GM19239 (cell line): ENCODE measurements around the gene EEF1A2.

Experiments used
- DNase-seq: peaks from one replicate; pipeline ENCODE4 v3.0.0; 2011; ENCODE audit warnings: low spot score; ENCODE audit not compliant: insufficient read length
- FAIRE-seq: peaks from 2 replicates; lab custom pipeline; 2011; peaks lifted over from hg19 to GRCh38; lab: Jason Lieb, UNC

Gene EEF1A2

DNA sequence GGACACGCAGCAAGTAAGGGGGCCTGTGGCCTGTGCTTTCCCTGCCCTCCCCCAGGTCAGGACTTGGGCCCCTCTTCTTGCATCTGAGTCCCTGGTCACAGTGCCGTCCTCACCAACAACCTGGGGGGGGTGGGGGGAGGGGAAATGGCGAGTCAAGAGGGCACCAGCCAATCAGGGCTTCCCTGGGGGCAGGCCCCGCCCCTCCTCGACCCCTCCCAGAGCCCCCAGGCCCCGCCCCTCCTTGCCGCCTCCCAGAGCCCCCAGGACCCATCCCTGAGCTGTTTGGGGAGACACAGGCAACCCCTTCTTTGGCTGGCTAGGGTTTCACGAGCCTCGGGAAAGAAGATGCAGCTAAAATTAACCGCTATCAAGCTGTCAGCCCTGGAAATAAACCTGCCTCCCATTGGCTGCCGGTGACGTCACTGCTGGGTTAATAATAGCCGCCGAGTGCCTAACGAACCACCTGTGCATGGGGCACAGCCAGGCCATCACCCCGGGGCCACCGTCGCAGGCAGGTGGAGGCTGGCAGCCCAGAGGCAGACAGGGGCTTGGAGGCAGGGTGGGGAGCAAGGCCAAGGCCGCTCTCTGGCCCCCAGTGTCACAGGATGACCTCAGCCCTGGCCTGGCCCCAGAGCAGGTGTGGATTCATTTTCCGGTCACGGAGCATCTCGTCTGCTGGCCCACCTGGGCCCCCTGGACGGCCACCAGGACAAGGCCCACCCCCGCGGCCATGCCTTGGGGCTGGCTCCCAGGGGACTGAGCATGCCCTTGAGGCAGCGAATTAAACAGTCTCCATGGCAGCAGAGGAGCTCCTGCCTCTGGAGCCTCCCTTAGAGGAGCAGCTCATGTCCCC, 3.2 kb upstream of the EEF1A2 start:
- DNase-seq (no peak), FAIRE-seq (no peak)

DNA sequence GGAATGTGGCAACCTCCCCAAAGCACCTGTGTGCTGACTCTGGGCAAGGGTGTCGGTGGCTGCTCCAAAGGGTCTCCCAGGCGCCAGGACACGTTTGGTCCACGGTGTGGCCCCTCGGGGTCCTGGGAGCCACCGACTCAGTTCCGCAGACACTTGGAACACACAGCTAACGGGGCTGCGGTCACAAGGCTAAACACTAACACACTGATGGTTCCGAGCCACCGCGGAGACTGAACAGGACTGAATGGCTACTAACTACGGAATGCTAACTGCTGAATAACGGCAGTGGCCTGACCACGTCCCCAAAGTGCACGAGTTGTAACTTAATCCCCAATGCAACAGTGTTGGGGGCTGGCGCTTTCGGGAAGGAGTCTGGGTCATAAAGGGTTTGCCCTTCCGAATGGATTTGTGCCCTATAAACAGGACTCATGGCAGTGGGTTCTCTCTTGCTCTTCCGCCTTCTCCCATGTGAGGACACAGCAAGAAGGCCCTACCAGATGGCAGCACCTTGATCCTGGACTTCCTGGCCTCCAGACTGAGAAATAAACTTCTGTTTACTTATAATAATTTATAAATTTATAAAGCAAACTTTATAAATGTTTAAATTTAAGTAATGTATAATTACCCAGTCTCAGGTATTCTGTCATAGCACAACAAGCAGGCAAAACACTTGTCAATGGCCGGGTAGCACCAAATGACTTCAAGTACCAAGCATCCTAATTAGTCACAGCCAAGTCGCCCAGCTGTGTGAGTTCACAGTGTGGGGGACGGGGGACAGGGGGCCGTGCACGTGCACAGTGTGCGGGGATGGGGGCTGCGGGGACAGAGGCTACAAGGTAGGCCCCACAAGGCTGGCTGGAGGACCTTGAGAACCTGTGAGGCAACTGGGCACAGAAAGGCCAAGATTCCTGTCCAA, 2.3 kb upstream of the EEF1A2 start:
- FAIRE-seq = no peak
- DNase-seq = no peak

DNA sequence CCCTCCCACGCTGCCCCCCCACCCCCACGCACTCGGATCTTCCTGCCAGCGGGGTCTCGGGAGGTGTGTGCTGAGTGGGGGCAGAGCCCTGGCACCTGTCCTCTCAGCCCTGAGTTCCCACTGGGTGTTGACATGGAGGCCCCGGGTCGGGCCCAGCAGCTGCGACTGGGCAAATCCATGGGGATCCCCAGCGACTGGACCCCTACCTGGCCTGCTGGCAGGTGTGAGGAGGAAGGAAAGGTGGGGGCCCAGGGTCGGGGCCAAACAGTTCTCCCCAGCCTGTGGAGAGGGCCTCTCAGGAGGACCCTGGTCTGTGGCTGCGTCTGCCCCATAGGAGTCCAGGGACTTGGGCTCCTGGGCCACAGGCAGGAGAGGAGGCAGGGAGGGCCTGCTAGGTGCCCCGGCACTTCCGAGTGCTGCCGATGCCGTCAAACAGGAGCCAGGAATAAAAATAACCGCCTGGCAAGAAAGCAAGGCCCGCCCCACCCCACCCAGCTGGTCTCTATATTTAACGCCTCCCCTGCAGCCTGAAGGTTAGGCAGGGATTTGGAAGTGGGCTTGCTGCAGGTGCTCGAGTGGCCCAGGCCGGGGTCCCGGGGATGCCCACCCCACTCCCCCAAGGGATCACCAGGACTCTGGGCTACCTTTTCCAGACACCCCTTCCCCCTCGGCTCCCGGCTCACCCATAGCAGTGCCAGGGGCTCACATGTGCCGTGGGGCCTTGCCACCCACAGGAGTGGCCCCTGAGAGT, 1.4 kb upstream of the EEF1A2 start:
- DNase-seq = no peak
- no peak for FAIRE-seq

DNA sequence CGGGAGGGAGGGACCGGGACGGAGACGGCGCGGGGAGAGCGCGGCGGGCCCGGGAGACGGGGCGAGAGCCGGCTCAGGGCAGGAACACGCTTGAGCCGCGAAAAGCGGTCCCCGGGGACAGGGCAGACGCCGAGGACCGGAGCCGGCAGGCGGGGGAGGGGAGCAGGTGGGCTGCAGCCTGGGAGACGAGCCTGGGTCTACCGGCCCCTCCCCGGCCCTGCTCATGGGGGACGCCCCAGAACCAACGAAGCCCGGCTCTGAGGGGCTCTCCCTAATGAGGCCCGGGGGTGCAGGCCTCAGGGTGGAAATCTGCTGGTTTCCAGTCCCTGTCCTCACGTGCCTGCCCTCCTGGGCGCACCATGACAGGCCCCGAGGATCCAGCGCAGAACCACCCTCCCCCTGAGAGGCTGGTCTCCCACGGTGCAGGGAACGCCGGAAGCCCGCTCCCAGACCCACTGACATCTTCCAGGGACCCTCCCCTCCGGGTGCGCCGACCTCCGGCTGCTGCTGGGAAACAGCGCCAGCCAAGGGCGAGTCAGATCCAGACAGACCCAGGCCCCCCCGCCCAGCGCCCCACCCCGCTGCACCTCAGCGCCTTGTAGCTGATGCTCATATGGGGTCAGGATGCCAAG, 571 bp upstream of the EEF1A2 start:
- FAIRE-seq = no peak

DNA sequence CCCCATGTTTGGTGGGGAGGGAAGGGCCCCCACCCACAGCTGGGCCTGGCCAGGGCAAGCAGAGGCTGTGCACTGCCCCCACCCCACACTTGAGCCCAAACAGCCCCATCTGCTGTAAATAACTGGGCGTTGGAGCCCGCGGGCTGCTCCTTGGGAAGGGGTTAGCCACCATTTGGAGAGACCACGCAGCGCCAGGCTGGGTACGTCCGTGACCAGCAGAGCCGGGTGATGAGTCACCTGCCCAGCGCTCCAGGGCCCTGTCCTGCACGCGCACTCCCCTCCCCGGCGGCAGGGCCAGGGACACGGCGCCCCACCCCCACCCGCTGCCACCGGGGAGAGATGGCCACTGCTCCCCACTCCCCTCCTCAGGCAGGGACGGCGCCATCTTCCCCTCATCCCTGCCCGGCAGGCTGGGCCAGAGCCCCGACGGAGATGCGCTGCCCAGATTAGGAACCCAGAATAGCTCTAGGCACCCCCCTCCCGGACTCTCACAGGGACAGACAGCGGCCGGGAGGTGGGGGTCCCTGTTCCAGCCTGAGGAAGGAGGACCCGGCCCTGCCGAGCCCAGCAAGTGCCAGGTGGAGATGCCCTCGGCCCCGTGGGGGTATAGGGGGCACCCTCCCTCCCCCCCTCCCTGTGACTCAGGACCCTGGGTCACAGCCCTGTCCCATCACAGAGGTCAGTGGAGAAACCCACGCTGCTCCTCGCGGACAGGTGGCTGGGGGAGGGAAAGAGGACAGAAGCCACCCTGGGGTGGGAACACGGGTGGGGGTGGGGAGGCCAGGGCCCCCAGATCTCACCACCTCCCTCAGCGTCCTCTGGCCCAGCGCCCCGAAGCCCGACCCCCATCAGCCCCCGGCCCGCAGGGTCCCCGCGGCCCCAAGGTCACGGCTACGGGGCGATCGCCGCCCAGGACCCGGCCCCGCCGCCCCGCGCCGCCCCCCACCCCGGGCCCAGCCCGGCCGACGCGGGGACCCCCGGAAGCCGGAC, 642 bp downstream of the EEF1A2 start:
- no peak for DNase-seq
- no peak for FAIRE-seq

More for the DNA sequence above, 571 bp upstream of the EEF1A2 start:
- no peak for DNase-seq

DNA sequence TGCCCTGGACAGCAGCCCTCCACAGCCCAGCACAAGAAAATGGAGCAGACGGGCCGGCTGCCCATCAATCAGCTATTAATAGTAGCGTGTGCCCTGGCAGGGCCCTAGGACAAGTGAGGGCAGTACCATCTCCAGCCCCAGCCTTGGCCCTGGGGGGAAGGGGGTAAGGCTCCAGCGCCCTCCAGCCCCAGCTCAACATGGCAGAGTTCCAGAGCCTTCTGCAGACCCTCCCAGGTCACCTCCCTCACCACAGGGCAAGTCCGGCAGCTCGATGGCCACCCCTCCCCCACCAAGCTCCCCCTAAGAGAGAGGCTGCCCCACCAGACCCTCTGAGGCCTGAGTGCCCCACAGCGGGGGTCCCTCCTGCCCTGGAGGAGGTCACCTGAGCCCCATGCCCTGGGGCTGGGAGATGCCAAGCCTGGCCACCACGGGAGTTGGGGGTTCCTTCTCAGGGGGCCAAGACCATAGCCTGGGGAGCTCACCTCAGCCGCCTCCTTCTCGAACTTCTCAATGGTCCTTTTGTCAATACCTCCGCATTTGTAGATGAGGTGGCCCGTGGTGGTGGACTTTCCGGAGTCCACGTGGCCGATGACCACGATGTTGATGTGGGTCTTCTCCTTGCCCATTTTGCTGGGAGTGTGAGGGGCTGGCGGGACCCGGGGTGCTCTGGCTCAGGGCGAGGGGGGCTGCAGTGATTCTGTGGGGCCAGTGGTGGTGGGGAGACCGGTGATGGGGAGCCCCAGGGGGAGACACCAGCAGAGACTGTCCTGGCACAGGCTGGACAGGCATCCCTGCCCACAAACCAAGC, 1.5 kb downstream of the EEF1A2 start:
- DNase-seq = no peak
- no peak for FAIRE-seq

DNA sequence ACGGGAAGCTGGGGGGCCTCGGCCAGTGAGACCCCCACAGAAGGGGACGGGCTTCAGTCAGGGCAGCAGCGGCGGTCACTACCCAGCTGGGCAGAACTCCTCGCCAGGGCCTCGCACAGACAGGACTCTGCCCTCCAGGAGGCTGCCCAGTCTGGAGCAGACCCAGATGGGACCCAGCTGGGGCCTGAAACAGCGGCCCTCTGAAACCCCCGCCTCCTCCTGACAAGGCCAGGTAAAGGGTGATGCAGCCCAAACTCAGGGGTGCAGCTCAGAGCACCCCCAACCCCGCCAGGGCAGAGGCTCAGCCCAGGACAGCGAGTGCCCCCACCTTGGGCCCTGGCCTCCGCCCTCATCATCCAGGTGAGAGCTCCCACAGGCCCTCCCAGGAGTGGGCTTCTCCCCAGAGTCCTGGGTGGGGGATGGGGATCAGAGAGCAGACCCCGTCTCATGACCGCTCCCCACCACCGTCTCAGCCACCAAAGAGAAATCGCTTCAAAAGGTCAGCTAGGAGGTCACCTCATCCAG, 2.2 kb downstream of the EEF1A2 start:
- DNase-seq = no peak
- FAIRE-seq = no peak

DNA sequence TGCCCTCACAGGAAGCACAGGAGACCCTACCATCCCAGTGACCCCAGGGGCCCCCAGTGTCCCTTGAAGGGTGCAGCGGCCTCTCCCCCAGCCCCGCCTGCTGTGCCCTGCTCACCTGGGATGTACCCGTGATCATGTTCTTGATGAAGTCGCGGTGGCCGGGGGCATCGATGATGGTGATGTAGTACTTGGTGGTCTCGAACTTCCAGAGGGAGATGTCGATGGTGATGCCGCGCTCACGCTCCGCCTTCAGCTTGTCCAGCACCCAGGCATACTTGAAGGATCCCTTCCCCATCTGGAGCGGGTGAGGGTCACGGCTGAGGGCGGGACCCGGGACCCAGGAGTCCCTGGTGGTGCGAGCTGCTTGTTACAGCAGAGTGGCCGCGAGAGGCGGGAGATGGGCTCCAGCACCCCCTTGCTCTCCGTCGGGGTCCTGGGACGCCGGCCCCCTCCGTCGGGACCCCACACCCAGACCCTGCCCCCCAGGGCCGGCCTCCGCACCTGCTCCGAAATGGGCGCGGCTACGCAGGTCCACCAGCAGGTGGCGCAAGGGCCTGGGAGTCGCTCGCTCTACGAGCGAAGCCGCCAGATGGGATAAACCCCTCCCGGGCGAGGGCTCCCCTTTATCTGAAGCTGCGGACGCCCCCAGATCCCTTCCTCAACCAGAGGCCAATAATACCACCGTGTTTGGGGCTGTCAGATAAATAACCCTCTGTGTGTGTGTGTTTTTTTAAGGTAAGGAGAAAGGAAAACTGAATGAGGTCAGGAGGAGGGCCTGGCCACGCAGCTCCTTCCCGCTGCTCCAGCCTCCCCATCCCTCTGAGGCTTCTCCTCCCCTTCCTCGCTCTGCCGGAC, 2.9 kb downstream of the EEF1A2 start:
- DNase-seq = peak; percentile 97
- peak; percentile 51 for FAIRE-seq

DNA sequence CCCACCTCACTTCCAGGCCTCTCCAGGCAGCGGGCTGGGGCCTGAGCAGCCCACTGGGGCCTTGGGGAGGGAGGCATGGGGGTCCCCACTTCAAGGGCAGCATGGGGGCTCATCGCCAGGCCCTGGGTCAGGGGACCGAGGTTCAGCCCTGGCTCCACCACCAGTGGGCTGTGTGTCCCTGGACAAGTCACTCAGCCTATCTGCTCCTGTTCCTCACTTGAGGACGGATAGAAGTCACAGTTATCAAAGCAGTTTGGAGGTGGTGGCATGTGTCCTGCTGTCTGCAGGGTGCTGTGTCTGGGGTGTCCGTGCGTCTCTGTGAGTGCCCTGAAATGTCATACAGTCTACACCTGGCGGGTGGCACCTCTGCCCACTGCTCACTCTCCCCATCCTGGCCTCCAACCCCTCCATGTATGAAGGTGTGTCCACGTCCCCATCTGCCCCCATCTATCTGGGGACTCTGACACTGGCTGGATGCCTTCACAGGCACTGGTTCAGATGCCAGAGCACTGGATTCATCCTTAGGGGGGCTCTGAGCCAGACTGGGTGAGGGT, 3.6 kb downstream of the EEF1A2 start:
- DNase-seq (no peak), FAIRE-seq (no peak)

DNA sequence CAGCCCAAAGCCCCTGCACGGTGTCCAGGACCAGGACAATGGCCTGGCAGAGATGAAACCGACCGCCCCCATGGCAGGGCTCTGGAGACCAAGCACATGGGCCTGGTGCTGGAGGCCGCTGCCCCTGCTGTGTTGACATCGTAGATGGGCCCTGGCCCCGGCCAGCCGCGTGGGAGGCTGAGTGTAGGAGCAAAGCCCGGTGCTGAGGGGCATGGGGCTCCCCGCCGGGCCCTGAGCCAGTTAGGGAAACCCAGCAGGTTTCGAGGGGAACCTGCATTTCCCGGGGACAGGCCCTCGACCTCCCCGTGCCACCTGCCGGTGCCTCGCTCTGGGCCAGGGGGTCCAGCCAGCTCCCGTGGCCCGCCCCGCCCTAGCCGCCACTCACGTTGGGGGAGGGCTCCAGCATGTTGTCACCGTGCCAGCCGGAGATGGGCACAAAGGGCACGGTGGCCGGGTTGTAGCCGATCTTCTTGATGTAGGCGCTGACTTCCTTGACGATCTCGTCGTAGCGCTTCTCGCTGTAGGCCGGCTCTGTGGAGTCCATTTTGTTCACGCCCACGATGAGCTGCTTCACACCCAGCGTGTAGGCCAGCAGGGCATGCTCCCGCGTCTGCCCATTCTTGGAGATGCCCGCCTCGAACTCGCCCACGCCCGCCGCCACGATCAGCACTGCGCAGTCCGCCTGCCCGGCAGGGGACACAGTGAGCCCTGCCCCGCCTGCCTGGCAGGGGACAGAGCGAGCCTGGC, 4.3 kb downstream of the EEF1A2 start:
- FAIRE-seq (no peak), DNase-seq (no peak)

DNA sequence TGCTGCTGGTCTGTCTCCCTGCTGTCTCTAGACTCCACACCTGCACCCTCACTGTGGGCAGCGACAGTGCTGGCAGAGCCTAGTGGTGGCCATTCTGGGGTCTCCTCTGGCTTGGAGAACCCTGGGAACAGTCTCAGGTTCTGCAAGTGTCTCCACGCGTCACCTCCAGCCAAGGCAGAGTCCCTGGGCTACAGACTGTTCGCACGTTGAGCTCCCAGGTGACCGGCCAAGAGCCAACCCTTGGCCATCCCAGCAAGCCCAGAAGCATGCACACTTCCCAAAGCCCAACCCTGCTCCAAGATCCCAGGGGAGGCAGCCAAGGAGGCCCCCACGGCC, 4.8 kb downstream of the EEF1A2 start:
- no peak for FAIRE-seq

DNA sequence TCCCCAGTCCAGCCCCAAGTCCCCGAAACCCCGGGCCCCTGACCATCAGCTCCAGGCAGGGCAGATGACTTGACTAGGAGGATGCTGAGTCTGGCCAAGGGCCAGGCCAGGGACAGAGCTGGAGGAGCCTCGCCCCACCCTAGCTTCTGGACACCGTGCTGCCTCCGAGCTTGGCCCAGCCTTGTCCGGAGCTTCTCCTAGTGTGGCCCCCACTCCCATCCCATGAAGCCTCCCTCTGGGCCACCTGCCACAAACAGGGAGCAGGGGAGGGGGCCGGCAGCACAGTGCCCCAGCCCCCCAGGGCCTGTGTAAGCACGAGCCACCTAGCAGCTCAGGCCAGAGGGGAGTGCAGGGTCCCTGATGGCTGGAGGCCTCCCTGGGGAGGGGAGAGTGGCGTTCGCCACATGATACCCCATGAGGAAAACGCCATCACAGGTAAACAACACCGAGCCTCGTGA, 5.3 kb downstream of the EEF1A2 start:
- DNase-seq (no peak), FAIRE-seq (no peak)

More for the DNA sequence above, 4.8 kb downstream of the EEF1A2 start:
- DNase-seq = no peak

DNA sequence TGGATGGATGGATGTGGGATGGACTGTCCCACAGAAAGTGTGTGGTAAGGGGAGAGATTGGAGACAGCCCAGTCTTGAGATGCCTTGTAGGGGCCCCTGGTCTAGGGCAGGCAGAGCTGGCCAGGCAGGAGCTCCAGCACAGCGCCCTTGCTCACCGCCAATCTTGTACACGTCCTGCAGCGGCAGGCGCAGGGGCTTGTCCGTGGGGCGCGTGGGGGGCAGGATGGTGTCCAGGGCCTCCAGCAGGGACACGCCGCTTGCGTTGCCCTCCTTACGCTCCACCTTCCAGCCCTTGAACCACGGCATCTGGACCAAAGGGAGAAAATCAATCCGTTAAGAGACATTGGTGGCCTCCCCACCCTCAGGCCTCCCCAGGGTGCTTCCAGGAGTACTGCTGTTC, 5.9 kb downstream of the EEF1A2 start:
- no peak for FAIRE-seq
- no peak for DNase-seq

DNA sequence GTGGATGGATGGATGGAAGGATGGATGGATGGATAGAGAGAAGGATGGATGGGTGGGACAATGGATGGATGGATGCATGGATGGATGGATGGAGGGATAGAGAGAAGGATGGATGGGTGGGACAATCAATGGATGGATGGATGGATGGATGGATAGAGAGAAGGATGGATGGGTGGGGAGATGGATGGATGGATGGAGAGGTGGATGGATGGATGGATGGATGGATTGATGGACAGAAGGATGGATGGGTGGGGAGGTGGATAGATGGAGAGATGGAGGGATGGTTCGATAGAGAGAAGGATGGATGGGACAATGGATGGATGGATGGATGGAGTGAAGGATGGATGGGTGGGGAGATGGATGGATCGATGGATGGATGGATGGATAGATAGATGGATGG, 6.4 kb downstream of the EEF1A2 start:
- DNase-seq (no peak), FAIRE-seq (no peak)

DNA sequence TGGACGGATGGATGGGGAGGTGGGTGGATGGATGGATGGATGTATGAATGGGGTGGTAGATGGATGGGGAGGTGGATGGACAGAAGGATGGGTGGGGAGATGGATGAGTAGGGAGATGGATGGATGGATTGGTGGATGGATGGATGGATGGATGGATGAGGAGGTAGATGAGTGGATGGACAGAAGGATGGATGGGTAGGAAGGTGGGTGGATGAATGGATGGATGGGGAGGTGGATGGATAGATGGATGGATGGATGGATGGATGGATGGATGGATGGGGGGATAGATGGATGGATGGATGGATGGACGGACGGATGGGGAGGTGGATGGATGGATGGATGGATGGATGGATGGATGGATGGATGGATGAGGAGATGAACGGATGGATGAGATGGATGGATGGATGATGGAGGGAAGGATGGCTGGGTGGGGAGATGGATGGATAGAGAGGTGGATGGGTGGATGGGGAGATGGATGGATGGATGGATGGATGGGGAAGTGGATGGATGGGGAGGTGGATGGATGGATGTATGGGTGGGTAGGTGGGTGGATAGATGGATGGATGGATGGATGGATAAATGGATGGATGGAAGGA, 7.2 kb downstream of the EEF1A2 start:
- FAIRE-seq (no peak), DNase-seq (no peak)

DNA sequence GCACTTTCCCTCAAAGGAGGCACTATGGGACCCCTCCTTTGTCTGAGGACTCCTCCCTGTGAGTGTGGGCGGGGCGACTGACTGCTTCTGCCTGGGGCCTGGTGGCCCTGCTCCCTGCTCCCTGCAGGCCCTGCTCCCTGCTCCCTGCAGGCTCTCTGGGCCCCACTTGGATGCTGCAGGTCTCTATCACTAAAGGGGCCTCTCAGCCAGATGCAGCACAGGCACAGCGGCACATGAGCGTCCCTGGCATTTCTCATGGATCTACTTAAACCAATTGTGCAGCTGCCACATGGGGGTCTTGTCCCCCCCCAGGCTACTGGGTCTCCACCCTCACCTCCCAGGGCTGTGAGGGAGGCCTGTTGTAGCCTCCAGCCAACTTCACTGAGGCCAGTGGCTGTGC, 7.8 kb downstream of the EEF1A2 start:
- no peak for FAIRE-seq
- no peak for DNase-seq
